Upper lobe of left lung (tissue), 4 donors: ENCODE results near the gene MAD1L1.

Experiments
- EP300 ChIP-seq, 4 donors: sonication (generic); formaldehyde crosslinking; IDR thresholded peaks; one replicate each; pipeline ENCODE4 v1.5.1; 2017; ENCODE audit warnings: antibody characterized with exemption in 4 of 4, control low read depth in 2 of 4
- POLR2A ChIP-seq, 4 donors: fragments of 450-650 bp; IDR thresholded peaks; one replicate each; pipeline ENCODE4 v1.5.1; 2016 to 2017; ENCODE audit warnings: antibody characterized with exemption in 4 of 4, mild to moderate bottlenecking in 2 of 4
- TF ChIP-seq, protein P1 (sequence below), 6 experiments: fragments of 450-650 bp in 4 of 6; fragments of 200-600 bp in 2 of 6; sonication (generic) in 2 of 6; IDR thresholded peaks; one replicate each; pipeline ENCODE4 v1.5.1; 2016 to 2019; ENCODE audit warnings: antibody characterized with exemption in 6 of 6

DNA sequence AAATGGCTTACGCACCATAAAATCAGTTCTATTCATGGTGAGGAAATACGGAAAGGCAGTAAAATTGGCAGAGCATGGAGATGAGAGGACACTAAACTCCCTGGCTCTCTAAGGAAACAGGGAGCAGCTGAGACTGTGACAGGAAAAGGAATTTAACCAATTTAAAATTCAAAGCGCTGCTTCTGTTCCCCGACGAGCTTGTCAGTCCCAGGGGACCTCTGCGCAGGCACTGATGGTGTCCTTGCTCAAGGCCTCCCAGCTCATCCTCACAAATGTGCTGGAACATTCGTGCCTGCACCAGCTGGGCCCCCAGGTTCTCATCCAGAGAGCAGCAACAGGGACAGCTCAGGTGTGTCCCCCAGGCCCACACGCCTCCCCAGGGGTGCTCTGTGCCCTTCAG is 101.4 kb downstream of the MAD1L1 start:
- TF ChIP-seq, protein P1, sequence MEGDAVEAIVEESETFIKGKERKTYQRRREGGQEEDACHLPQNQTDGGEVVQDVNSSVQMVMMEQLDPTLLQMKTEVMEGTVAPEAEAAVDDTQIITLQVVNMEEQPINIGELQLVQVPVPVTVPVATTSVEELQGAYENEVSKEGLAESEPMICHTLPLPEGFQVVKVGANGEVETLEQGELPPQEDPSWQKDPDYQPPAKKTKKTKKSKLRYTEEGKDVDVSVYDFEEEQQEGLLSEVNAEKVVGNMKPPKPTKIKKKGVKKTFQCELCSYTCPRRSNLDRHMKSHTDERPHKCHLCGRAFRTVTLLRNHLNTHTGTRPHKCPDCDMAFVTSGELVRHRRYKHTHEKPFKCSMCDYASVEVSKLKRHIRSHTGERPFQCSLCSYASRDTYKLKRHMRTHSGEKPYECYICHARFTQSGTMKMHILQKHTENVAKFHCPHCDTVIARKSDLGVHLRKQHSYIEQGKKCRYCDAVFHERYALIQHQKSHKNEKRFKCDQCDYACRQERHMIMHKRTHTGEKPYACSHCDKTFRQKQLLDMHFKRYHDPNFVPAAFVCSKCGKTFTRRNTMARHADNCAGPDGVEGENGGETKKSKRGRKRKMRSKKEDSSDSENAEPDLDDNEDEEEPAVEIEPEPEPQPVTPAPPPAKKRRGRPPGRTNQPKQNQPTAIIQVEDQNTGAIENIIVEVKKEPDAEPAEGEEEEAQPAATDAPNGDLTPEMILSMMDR (IDR thresholded peaks at IDR 0.05): no peak
- TF ChIP-seq EP300 (IDR thresholded peaks at IDR 0.05) (no peak), POLR2A (IDR thresholded peaks at IDR 0.05) (no peak)
